Heart left ventricle (tissue), 13 donors: Measurements from ENCODE around the gene PARP3.

Experiments used
- CTCF ChIP-seq, 12 donors: fragments of 200-600 bp; sonication (generic) in 4 of 12; IDR thresholded peaks; one replicate each; pipeline versions ENCODE4 v1.5.0 to v1.8.0; 2018 to 2022; ENCODE audit warnings: antibody characterized with exemption in 12 of 12, mild to moderate bottlenecking in 5 of 12
- POLR2A ChIP-seq, 2 donors: fragments of 450-650 bp; IDR thresholded peaks; one replicate each; pipeline ENCODE4 v1.6.1; 2017; ENCODE audit warnings: antibody characterized with exemption in 2 of 2, mild to moderate bottlenecking in 2 of 2, moderate library complexity in 2 of 2
- donor health status: ischemic (EF 13 %, LVEDD 7.1; RV severe dilation, severe dysfunction).
- donor health status: DM: no; HTN: yes; CAD: no.
- donor health status: DM: no; HTN: no; CAD: no.
- donor health status: ischemic (EF 25% LVEDD 6.9; RV normal size, moderate dysfunction).
- donor health status: ischemic (EF 25% LVEDD 5.7; RV mildly dilated, moderate dysfunction).
- donor health status: ischemic (EF 35%, LVEDD 5.7; RV mildly dilated, moderate dysfunction).
- donor health status: nonischemic (EF 11% LVEDD 7.7; RV severe dilation, severe dysfunction).
- donor health status: DM: yes; HTN: yes; CAD: no.
- donor health status: PGD.
- donor health status: ischemic (EF 29% LVEDD 5.4; RV normal size, mild dysfunction).
- donor health status: nonischemic (EF 23%, LVEDD 6.1; RV moderate dilation, normal function).

GRCh38 chr3:51916418-51916817 lies 25.7 kb upstream of the PARP3 start:
- TF ChIP-seq POLR2A (IDR thresholded peaks at IDR 0.05): no peak
- TF ChIP-seq CTCF (IDR thresholded peaks at IDR 0.05): no peak
